KG1 (cell line): ENCODE results near the gene ALOX15B.

Source experiments
- DNase-seq: peaks from one replicate; lab custom pipeline; 2025; lab: John Stamatoyannopoulos, UW

The ALOX15B gene

GRCh38 chr17:8080208-8080798 is 41.4 kb downstream of the ALOX15B start:
- DNase-seq, result no peak

DNA sequence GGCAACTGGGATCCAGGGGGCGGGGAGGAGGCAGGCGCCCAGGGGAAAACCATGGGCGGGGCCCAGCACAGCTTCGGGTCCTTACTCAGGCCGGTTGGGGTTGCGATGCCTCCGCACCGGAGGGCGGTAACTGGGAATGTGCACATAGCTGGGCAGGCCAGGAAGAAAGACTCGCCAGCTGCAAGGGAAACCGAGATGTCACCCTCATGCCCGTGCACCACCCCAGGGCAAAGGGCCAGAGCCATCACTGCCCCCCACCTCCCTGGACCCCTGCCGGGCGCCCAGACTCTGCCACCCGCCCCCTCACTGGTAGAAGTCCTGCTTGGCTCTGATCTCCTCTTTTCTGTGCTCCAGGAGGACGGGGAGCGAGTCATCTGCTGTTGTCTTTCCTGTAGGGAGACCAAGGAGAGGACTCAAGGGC is 42.0 kb downstream of the ALOX15B start:
- DNase-seq, result no peak

GRCh38 chr17:8081876-8082275 is 43.0 kb downstream of the ALOX15B start:
- no peak for DNase-seq

GRCh38 chr17:8082292-8082691 is 43.4 kb downstream of the ALOX15B start:
- DNase-seq, result no peak

DNA sequence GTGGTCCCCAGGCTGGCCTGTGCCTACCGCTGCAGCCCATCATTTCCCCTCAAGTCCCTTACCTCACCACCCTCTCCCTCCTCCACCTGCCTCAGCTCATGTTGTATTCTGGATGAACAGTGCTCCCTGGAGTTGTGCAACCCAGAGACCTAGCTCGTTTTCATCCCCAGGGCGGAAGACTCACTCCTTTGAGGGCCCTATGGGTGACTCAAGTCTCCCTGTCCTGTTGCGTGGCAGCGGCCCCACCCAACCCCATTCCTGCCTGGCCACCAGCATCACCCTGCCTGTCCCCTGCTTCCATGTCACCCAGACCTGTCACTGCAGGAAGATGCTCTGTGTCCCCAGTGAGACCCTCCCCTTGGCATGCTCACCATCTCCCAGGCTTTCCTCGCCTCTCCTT is 45.4 kb downstream of the ALOX15B start:
- DNase-seq, result no peak

- DNase-seq, result no peak
Observed at GRCh38 chr17:8087075-8087951, 48.5 kb downstream of the ALOX15B start, which contains the start of gene ALOX12B. Gene ALOX12B, minus strand, starts transcription at chr17:8087716. Its CDS starts 274 bp downstream, at chr17:8087442.

DNA sequence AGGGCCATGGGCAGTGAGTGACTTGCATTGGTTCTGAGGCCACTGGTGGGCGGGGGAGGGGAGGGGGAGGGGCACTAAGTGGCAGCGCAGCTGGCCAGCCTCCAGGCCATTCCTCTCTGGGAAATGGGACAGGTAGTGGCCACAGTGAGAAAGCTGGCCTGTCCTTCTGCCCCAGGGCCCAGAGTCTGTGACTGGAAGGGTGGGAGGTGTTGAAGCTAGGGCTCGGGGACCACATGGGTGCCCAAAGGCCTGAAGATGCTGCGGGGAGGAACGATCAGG is 49.0 kb downstream of the ALOX15B start:
- DNase-seq, result no peak

DNA sequence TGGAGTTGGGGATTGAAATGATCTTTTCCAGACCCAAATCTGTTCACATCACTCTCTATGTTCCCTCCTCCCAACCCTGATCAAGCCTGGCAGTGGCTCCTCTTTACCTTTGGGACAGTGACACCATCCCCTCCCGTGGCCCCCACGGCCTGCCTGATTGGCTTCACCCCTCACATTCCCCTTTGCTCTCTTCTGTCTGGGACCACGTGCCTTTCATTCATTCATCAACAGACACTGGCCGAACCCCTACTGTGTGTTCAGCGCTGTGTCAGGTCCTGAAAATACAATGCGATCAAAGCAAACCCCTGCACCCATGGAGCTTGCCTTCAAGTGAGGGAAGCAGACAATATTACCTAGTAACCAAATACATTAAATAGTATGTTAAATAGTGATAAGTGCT is 50.9 kb downstream of the ALOX15B start:
- DNase-seq, result no peak

DNA sequence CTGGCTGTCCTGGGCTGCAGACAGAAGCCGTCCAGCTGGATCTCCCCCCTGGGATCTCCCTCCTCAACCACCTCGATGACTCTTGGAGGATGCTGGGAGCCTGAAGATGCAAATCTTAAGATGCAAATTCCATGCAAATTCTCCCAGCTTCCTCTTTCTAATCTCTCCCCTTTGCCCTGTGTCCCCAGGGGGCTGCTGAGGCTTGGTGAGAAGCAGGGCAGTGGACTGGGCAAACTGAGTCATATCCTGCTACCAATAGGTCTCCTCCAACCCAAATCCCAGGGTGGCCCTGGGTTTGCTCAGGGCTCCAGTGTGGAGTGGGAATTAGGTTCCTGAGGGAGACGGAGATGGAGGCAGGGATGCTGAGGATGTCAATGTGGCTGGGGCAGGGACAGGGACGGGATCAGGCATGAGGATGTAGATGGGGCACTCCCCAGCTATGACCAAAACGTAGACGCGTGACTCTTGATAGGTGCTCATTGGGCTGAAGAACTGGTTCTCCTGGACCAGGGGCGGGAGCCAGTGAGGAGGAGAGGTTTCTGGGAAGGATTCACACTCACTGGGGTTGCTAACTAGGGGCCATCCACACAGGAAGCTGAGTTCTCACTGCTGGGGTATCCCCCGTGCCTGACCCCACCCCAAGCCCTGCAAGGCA is 52.3 kb downstream of the ALOX15B start:
- DNase-seq, result no peak

- no peak for DNase-seq
Observed at GRCh38 chr17:8095361-8095760, 56.5 kb downstream of the ALOX15B start.

GRCh38 chr17:8096541-8096940 is 57.7 kb downstream of the ALOX15B start:
- DNase-seq, result no peak
